OCI-LY3 (cell line): ENCODE measurements around the gene SERAC1.
"Not testable (repeated sequence)": the region's sequence is repeated elsewhere in the genome, so short reads cannot be mapped to it uniquely, and the experiment has no call there.

ENCODE experiments used
- H2AFZ ChIP-seq: fragments of 200-600, 300-600 bp; shearing (Covaris generic); 2 replicates; pipeline ENCODE4 v1.6.0; 2014; ENCODE audit warnings: antibody characterized with exemption, low read depth, low read length
- H3K27ac ChIP-seq: fragments of 200-600, 300-600 bp; sonication (generic); 2 replicates; pipeline ENCODE4 v1.5.1; 2014; ENCODE audit warnings: mild to moderate bottlenecking, low read length, moderate library complexity, mixed read lengths
- H3K27me3 ChIP-seq: fragments of 200-600, 300-600 bp; sonication (generic); 2 replicates; pipeline ENCODE4 v1.6.1; 2014; ENCODE audit warnings: low read depth, low read length, mixed read lengths
- H3K36me3 ChIP-seq: fragments of 200-600, 300-600 bp; sonication (generic); replicated peaks from 2 replicates; pipeline ENCODE3; 2014; ENCODE audit warnings: low read depth, low read length, mixed read lengths
- H3K4me1 ChIP-seq: fragments of 300-600, 200-600 bp; sonication (generic); 2 replicates; pipeline ENCODE4 v1.6.1; 2014; ENCODE audit warnings: low read length, mixed read lengths
- H3K4me2 ChIP-seq: fragments of 200-600, 300-600 bp; sonication (generic); 2 replicates; pipeline ENCODE4 v1.6.1; 2014; ENCODE audit warnings: low read length, mixed read lengths
- H3K4me3 ChIP-seq: fragments of 300-600, 200-600 bp; sonication (generic); 2 replicates; pipeline ENCODE4 v1.5.1; 2014; ENCODE audit warnings: antibody characterized with exemption, mild to moderate bottlenecking, low read length, moderate library complexity
- H3K79me2 ChIP-seq: fragments of 300-600, 200-600 bp; shearing (Covaris generic); 2 replicates; pipeline ENCODE4 v1.6.1; 2014; ENCODE audit warnings: mild to moderate bottlenecking, low read length, mixed read lengths
- H3K9ac ChIP-seq: fragments of 300-600, 200-600 bp; shearing (Covaris generic); 2 replicates; pipeline ENCODE4 v1.6.0; 2014; ENCODE audit warnings: mild to moderate bottlenecking, low read length, moderate library complexity
- H3K9me3 ChIP-seq: fragments of 200-600, 300-600 bp; shearing (Covaris generic); 2 replicates; pipeline ENCODE4 v1.6.1; 2014; ENCODE audit warnings: low read length, mixed read lengths; ENCODE audit not compliant: insufficient read depth
- H4K20me1 ChIP-seq: fragments of 200-600, 300-600 bp; sonication (generic); 2 replicates; pipeline ENCODE4 v1.6.1; 2016; ENCODE audit warnings: low read length, mixed read lengths; ENCODE audit not compliant: insufficient read depth
- CTCF ChIP-seq: fragments of 200-600, 300-600 bp; sonication (generic); IDR thresholded peaks from 2 replicates; pipeline ENCODE4 v1.5.1; 2014; ENCODE audit warnings: antibody characterized with exemption, low read length, low read depth
- EZH2phosphoT487 ChIP-seq: fragments of 200-600 bp; shearing (Covaris generic); IDR thresholded peaks from 2 replicates; pipeline ENCODE4 v1.6.1; 2018; ENCODE audit warnings: antibody characterized with exemption, mixed run types, low read depth

The SERAC1 gene

GRCh38 chr6:158153576-158153975 is 14.5 kb downstream of the SERAC1 start:
- H3K4me2 ChIP-seq, result no peak overlapping the region
- H3K27me3 ChIP-seq, result no peaks in the 10 kb centered on the region
- TF ChIP-seq EZH2phosphoT487 (no peak), CTCF (no peak)
- no peaks in the 10 kb centered on the region for H3K79me2 ChIP-seq
- no peak overlapping the region for H3K4me3 ChIP-seq
- H3K27ac ChIP-seq, result no peak overlapping the region
- H3K36me3 ChIP-seq, result no peaks in the 10 kb centered on the region
- no peaks in the 10 kb centered on the region for H3K9me3 ChIP-seq
- H3K4me1 ChIP-seq, result no peaks in the 10 kb centered on the region
- H3K9ac ChIP-seq, result no peak overlapping the region
- H4K20me1 ChIP-seq, result no peaks in the 10 kb centered on the region
- H2AFZ ChIP-seq, result no peak overlapping the region

- Histone ChIP-seq H3K4me3 (no peak overlapping the region), H3K27me3 (no peaks in the 10 kb centered on the region), H3K9me3 (no peaks in the 10 kb centered on the region), H3K27ac (no peak overlapping the region), H3K4me1 (no peaks in the 10 kb centered on the region), H3K9ac (no peak overlapping the region), H2AFZ (no peak overlapping the region), H3K36me3 (no peaks in the 10 kb centered on the region), H3K4me2 (no peak overlapping the region), H4K20me1 (no peaks in the 10 kb centered on the region), H3K79me2 (no peaks in the 10 kb centered on the region)
- TF ChIP-seq CTCF (no peak), EZH2phosphoT487 (no peak)
Measured at GRCh38 chr6:158152659-158153058, 15.4 kb downstream of the SERAC1 start.

- H3K27ac ChIP-seq, H3K36me3 ChIP-seq, H3K9ac ChIP-seq, H3K27me3 ChIP-seq, H3K4me1 ChIP-seq, H2AFZ ChIP-seq, H3K4me2 ChIP-seq, H4K20me1 ChIP-seq, H3K4me3 ChIP-seq, H3K9me3 ChIP-seq, H3K79me2 ChIP-seq: not testable (repeated sequence)
Measured at GRCh38 chr6:158152025-158152424, 16.0 kb downstream of the SERAC1 start.

GRCh38 chr6:158150701-158151100 is 17.4 kb downstream of the SERAC1 start:
- Histone ChIP-seq H3K4me1 (no peaks in the 10 kb centered on the region), H4K20me1 (no peaks in the 10 kb centered on the region), H2AFZ (no peak overlapping the region), H3K9me3 (no peaks in the 10 kb centered on the region), H3K4me3 (no peak overlapping the region), H3K9ac (no peak overlapping the region), H3K27me3 (no peaks in the 10 kb centered on the region), H3K79me2 (no peaks in the 10 kb centered on the region), H3K36me3 (no peaks in the 10 kb centered on the region), H3K4me2 (no peak overlapping the region), H3K27ac (no peak overlapping the region)
- TF ChIP-seq CTCF (no peak), EZH2phosphoT487 (no peak)

- H3K36me3 ChIP-seq, result no peaks in the 10 kb centered on the region
- H4K20me1 ChIP-seq, result no peaks in the 10 kb centered on the region
- H3K27me3 ChIP-seq, result no peaks in the 10 kb centered on the region
- H3K4me2 ChIP-seq, result no peak overlapping the region
- no peaks in the 10 kb centered on the region for H3K79me2 ChIP-seq
- H3K9ac ChIP-seq, result no peak overlapping the region
- H2AFZ ChIP-seq, result no peak overlapping the region
- no peak overlapping the region for H3K4me3 ChIP-seq
- no peaks in the 10 kb centered on the region for H3K4me1 ChIP-seq
- TF ChIP-seq CTCF (no peak), EZH2phosphoT487 (no peak)
- no peak overlapping the region for H3K27ac ChIP-seq
- no peaks in the 10 kb centered on the region for H3K9me3 ChIP-seq
Measured at GRCh38 chr6:158149641-158150040, 18.4 kb downstream of the SERAC1 start.
